Upper lobe of left lung (tissue), 6 donors: ENCODE results near the gene TCF7L2. TPM values are rescaled to one million over a fixed set of nuclear protein-coding genes. Genes with fewer than 3 reads are reported as not detected.
A peak's percentile ranks its signal among the peaks of the same experiment; 100 is the strongest.

Experiments
- ATAC-seq, 2 donors: fragments of 200-7000 bp; cut with Tn5 transposase; one replicate each; pipeline ENCODE4 v1.9.1; 2022; ENCODE audit warnings: mild to moderate bottlenecking in 2 of 2, moderate library complexity in 2 of 2; ENCODE audit not compliant: low FRiP score in 2 of 2
- DNase-seq, 2 donors: peaks; one replicate each; pipeline ENCODE4 v3.0.0-alpha.2; 2019 to 2020
- H3K27ac ChIP-seq, 4 donors: fragments of 200-600 bp; sonication (generic); one replicate each; pipeline ENCODE4 v1.5.1; 2016 to 2019
- H3K27me3 ChIP-seq, 4 donors: fragments of 200-600 bp; sonication (generic); one replicate each; pipeline ENCODE4 v1.5.1; 2017 to 2019
- H3K36me3 ChIP-seq, 4 donors: fragments of 200-600 bp; sonication (generic); one replicate each; pipeline ENCODE4 v1.5.1; 2016 to 2019
- H3K4me1 ChIP-seq, 4 donors: fragments of 200-600 bp; sonication (generic); one replicate each; pipeline ENCODE4 v1.5.1; 2018 to 2019
- H3K4me3 ChIP-seq, 4 donors: fragments of 200-600 bp; sonication (generic); one replicate each; pipeline ENCODE4 v1.5.1; 2017 to 2019; ENCODE audit warnings: mild to moderate bottlenecking in 2 of 4, moderate library complexity in 1 of 4
- H3K9me3 ChIP-seq, 4 donors: fragments of 200-600 bp; sonication (generic); one replicate each; pipeline ENCODE4 v1.5.1; 2018 to 2019
- EP300 ChIP-seq, 4 donors: sonication (generic); formaldehyde crosslinking; IDR thresholded peaks; one replicate each; pipeline ENCODE4 v1.5.1; 2017; ENCODE audit warnings: antibody characterized with exemption in 4 of 4, control low read depth in 2 of 4
- POLR2A ChIP-seq, 4 donors: fragments of 450-650 bp; IDR thresholded peaks; one replicate each; pipeline ENCODE4 v1.5.1; 2016 to 2017; ENCODE audit warnings: antibody characterized with exemption in 4 of 4, mild to moderate bottlenecking in 2 of 4
- POLR2AphosphoS5 ChIP-seq, 2 donors: sonication (generic); formaldehyde crosslinking; IDR thresholded peaks; one replicate each; pipeline ENCODE4 v1.5.1; 2017; ENCODE audit warnings: antibody characterized with exemption in 2 of 2
- WGBS, 2 donors: methylation state at CpG; one replicate each; pipeline ENCODE4 v1.1.5; 2017 to 2018; 5-methylcytosine and 5-hydroxymethylcytosine counted together
- total RNA-seq, 6 donors: library from RNA; depleted of rRNA in 4 of 6; stranded (reverse); fragments of >200 nt in 4 of 6; gene quantifications; one replicate each; pipeline versions ENCODE4 v1.1.0 to v1.2.1, GENCODE V29; 2016 to 2021
- TF ChIP-seq, protein P1 (sequence below), 6 experiments: fragments of 450-650 bp in 4 of 6; fragments of 200-600 bp in 2 of 6; sonication (generic) in 2 of 6; IDR thresholded peaks; one replicate each; pipeline ENCODE4 v1.5.1; 2016 to 2019; ENCODE audit warnings: antibody characterized with exemption in 6 of 6
- donor health status: DM: no; HTN: no; CAD: no; lungs with moderate emphysema.
- donor health status: DM: no; HTN: yes; CAD: no; lungs with severe emphysema.

Gene TCF7L2
- total RNA-seq, 6 donors from 2014 or later, result 15.5 to 80.3 (median 48.1) TPM

DNA sequence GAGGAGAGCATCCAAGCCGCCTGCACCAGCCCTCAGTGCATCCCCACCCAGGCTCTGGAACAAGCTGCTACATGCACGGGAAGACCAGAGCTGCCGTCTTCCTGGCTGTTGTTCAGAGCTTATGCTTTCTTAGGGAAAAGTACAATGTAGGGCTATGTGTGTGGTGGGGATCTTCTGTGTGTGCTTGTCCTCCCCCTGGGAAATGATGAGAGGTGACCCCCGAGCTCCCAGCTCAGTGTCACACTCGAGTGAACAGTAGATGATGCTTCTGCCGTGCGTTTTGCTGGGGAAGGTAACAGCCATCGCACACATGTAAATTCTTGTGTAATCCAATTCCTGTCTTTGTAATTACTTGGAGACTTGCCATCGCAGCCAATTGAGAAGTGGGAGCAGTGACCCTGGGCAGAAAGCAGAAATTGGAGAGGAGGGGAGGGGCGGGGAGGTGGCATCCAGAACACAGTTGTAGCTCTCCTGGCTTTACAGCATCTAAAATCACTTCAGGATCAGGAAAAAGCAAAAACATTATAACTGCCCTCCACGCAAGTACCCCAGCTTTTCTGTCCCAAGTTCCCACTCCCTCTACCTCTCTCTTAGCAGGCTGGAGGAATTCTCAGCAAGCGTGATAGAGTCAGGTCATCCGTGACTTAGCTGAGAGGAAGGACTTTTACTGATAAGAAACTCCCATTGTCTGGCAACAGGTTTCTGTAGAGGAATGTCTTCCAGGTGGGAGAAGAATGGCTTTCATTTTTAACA, 149.6 kb downstream of the TCF7L2 start:
- TF ChIP-seq POLR2A (IDR thresholded peaks at IDR 0.05) (no peak), EP300 (IDR thresholded peaks at IDR 0.05) (no peak)
- no peaks in the 10 kb centered on the region for H3K36me3 ChIP-seq
- H3K27me3 ChIP-seq, result no peaks in the 10 kb centered on the region
- no peaks in the 10 kb centered on the region for H3K9me3 ChIP-seq
- ATAC-seq (no peak), DNase-seq (peak in 1 of 2 donors; percentile 44)
- H3K4me3 ChIP-seq, result no peak overlapping the region
- 30 to 52% methylated on average over 11 to 13 of the region's 13 CpGs for WGBS, 2 donors
- no peak overlapping the region for H3K27ac ChIP-seq
- peaks cover 18 to 29% (median 22%) of the 10 kb centered on the region in 4 donors for H3K4me1 ChIP-seq

DNA sequence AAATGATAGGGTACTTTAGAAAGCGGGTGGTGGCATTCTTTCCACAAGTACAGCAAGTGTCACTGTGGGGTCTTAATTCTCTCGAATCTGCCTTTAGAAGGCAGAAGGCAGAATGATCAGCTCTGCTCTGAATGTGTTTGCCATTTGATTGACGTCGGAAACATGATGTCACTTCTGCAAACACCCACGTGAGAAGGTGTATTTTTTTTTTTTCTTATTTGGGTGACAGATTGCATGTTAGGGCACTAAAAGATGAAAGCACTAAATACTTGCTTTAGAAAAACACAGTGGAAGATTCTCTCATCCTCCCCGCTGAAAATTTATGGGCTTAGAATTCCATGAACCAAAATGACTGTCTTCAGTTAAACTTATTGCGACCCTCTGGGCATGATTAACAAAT, 150.2 kb downstream of the TCF7L2 start:
- DNase-seq, result no peak
- TF ChIP-seq EP300 (IDR thresholded peaks at IDR 0.05) (no peak), POLR2A (IDR thresholded peaks at IDR 0.05) (no peak), POLR2AphosphoS5 (IDR thresholded peaks at IDR 0.05) (no peak)
- TF ChIP-seq, protein P1, sequence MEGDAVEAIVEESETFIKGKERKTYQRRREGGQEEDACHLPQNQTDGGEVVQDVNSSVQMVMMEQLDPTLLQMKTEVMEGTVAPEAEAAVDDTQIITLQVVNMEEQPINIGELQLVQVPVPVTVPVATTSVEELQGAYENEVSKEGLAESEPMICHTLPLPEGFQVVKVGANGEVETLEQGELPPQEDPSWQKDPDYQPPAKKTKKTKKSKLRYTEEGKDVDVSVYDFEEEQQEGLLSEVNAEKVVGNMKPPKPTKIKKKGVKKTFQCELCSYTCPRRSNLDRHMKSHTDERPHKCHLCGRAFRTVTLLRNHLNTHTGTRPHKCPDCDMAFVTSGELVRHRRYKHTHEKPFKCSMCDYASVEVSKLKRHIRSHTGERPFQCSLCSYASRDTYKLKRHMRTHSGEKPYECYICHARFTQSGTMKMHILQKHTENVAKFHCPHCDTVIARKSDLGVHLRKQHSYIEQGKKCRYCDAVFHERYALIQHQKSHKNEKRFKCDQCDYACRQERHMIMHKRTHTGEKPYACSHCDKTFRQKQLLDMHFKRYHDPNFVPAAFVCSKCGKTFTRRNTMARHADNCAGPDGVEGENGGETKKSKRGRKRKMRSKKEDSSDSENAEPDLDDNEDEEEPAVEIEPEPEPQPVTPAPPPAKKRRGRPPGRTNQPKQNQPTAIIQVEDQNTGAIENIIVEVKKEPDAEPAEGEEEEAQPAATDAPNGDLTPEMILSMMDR (IDR thresholded peaks at IDR 0.05), result no peak
- no peak overlapping the region for H3K27ac ChIP-seq
- peaks cover 14 to 28% (median 20%) of the 10 kb centered on the region in 4 donors for H3K4me1 ChIP-seq
- no peaks in the 10 kb centered on the region for H3K9me3 ChIP-seq
- H3K36me3 ChIP-seq, result no peaks in the 10 kb centered on the region
- no peak for ATAC-seq
- H3K27me3 ChIP-seq, result no peaks in the 10 kb centered on the region
- H3K4me3 ChIP-seq, result no peak overlapping the region
- 75 to 83% methylated on average over 7 of the region's 7 CpGs for WGBS, 2 donors

GRCh38 chr10:113103131-113103840, 153.2 kb downstream of the TCF7L2 start:
- peaks cover 8 to 23% (median 13%) of the 10 kb centered on the region in 4 donors for H3K4me1 ChIP-seq
- 85 to 87% methylated on average over 8 of the region's 8 CpGs for WGBS, 2 donors

GRCh38 chr10:113104047-113104446, 154.0 kb downstream of the TCF7L2 start:
- peak in 1 of 2 donors; percentile 22 for ATAC-seq
- Histone ChIP-seq H3K36me3 (no peaks in the 10 kb centered on the region), H3K4me1 (peaks cover 8 to 21% (median 13%) of the 10 kb centered on the region in 4 donors), H3K9me3 (no peaks in the 10 kb centered on the region), H3K27me3 (no peaks in the 10 kb centered on the region), H3K27ac (no peak overlapping the region), H3K4me3 (no peak overlapping the region)
- TF ChIP-seq, protein P1 (IDR thresholded peaks at IDR 0.05), result no peak
- TF ChIP-seq EP300 (IDR thresholded peaks at IDR 0.05), result no peak
- TF ChIP-seq POLR2A (IDR thresholded peaks at IDR 0.05), result no peak
- no peak for TF ChIP-seq POLR2AphosphoS5 (IDR thresholded peaks at IDR 0.05)
- 35 to 49% methylated on average over 3 of the region's 3 CpGs for WGBS, 2 donors
- DNase-seq, result no peak

More at GRCh38 chr10:113103131-113103840, 153.2 kb downstream of the TCF7L2 start:
- ATAC-seq (no peak), DNase-seq (no peak)
- Histone ChIP-seq H3K4me3 (no peak overlapping the region), H3K27ac (no peak overlapping the region), H3K9me3 (no peaks in the 10 kb centered on the region), H3K27me3 (no peaks in the 10 kb centered on the region), H3K36me3 (no peaks in the 10 kb centered on the region)
- TF ChIP-seq POLR2AphosphoS5 (IDR thresholded peaks at IDR 0.05) (no peak), EP300 (IDR thresholded peaks at IDR 0.05) (no peak), POLR2A (IDR thresholded peaks at IDR 0.05) (no peak)
- TF ChIP-seq, protein P1 (IDR thresholded peaks at IDR 0.05), result no peak

GRCh38 chr10:113108194-113108835, 158.3 kb downstream of the TCF7L2 start:
- H3K27ac ChIP-seq, result no peak overlapping the region
- no peaks in the 10 kb centered on the region for H3K9me3 ChIP-seq
- DNase-seq (peak; percentile 34 to 84), ATAC-seq (no peak)
- WGBS, 2 donors, result 82 to 88% methylated on average over 10 to 15 of the region's 15 CpGs
- no peak overlapping the region for H3K4me3 ChIP-seq
- TF ChIP-seq EP300 (IDR thresholded peaks at IDR 0.05), result no peak
- TF ChIP-seq, protein P1 (IDR thresholded peaks at IDR 0.05), result peak; percentile 38 to 53 (median 39)
- no peaks in the 10 kb centered on the region for H3K27me3 ChIP-seq
- H3K36me3 ChIP-seq, result no peaks in the 10 kb centered on the region
- H3K4me1 ChIP-seq, result peaks cover 4 to 9% (median 8%) of the 10 kb centered on the region in 4 donors
